Measurements from ENCODE around the gene PCIF1. TPM values are rescaled to one million over a fixed set of nuclear protein-coding genes. Genes with fewer than 3 reads are reported as not detected.

PCIF1 gene
- total and polyA plus RNA-seq, 9 of the 15 experiments (the other 6 are each of a cell fraction or from before 2014, with no cell fraction given), result 5.8 to 29.4 (median 11.3) TPM

DNA sequence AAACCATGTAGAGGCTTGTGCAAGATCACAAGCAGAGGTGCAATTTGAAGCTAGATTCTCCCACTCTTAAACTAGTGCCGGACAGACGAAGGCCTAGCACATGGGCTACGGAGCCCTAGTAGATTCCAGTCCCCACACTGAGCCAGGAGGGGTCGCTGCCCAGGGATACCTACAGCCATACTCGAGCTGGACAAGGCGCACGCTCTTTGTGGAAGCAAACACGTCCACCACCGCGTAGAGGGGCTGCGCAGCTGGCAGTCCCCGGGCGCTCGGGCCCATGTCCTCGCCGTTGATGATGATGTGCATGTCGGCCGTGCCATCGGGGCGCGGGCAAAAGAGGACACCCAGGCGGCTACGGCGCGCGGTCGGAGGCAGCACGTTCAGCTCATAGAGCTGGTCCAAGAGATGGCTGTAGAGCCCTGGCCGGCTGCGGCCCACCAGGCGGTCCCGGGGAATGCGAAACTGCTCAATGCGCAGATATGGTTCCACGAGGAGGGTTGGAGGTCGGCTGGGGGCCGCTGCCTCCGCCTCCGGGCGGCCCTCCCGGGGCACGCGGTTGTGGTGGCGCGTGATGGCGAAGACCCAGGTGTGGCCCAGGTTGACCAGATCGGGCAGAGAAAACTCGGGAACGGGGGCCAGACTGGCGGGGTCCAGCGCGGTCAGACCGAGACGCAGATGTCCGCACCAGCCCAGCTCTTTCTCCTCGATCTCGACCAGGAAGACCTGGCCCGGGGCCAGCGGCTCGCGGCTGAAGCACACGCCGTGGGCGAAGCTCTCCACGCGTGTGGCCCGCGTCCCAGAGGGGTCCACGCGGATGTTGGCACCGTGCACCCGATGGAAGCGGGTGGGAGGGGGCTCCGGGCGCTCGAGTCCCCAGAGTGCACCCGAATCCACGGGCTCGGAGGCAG, 44.2 kb upstream of the PCIF1 start:
- peaks cover 8% of the 10 kb centered on the region; the same call in 1 of the 3 replicates for H3K79me2 ChIP-seq (ENCODE audit: control insufficient read depth, insufficient read depth, low read length)
- peak overlapping the region; percentile 81 for H3K4me2 ChIP-seq (ENCODE audit: insufficient read depth, low read length)
- H4K20me1 ChIP-seq (replicated peaks; ENCODE audit: control insufficient read depth, insufficient read depth, low read length), result no peaks in the 10 kb centered on the region
- no peaks in the 10 kb centered on the region for H3K9me1 ChIP-seq (ENCODE audit: control insufficient read depth, insufficient read depth, low read length)
- FAIRE-seq, result no peak
- H3K9ac ChIP-seq (ENCODE audit: insufficient read depth in 1 of 2, low read depth in 2 of 2, low read length in 2 of 2), result peak overlapping the region; percentile 74 to 94
- ChIA-PET POLR2A (interaction anchor here (0.5 to 1.4 kb wide), 7 partner anchors 9 to 64 kb away, joined by 3 to 11 read pairs (median 4); partner anchors contain the start of gene ZSWIM1), CTCF (ENCODE audit: low intra/inter-chr PET ratio) (interaction anchor here (1.0 to 2.7 kb wide), 2 partner anchors 90 to 92 kb away, joined by 3 to 9 read pairs; no protein-coding TSS in a partner anchor)
- H3K27ac ChIP-seq (ENCODE audit: extremely low read depth, low read depth, low read length), result peak overlapping the region; percentile 74
- H3K27me3 ChIP-seq (ENCODE audit: control insufficient read depth in 2 of 2, insufficient read depth in 2 of 2, low read length in 2 of 2), result no peaks in the 10 kb centered on the region
- intact Hi-C loops (cut with micrococcal nuclease) (loop anchor here (5.0 kb wide), 1 partner anchor 72 kb away; no protein-coding TSS in a partner anchor), in situ Hi-C loops (cut with MboI) (no loop called here)
- H3K9me3 ChIP-seq (replicated peaks; ENCODE audit: control insufficient read depth, insufficient read depth, low read depth, low read length), result no peaks in the 10 kb centered on the region
- peak overlapping the region; percentile 96 for H2AFZ ChIP-seq (ENCODE audit: low read depth, low read length)
- peak in 1 of 4 experiments; percentile 19 for DNase-seq (ENCODE audit: extremely low read depth in 1 of 4, low spot score in 3 of 4)
- 0 out of 3 replicates have a peak, but pooled peaks have one; percentile 8 for ATAC-seq
- TSS peak; percentile 81 for BruUV-seq (replicated peaks)
- WGBS (ENCODE audit: insufficient coverage, low coverage, missing lambda C conversion rate), result 81% methylated on average over 59 of the region's 79 CpGs
- peak overlapping the region; percentile 69 for H3K4me3 ChIP-seq
- H3K4me1 ChIP-seq (replicated peaks in 1 of 2; ENCODE audit: control insufficient read depth in 2 of 2, insufficient read depth in 2 of 2, low read length in 2 of 2), result peaks cover 12 to 40% of the 10 kb centered on the region in 2 experiments
- H3K36me3 ChIP-seq (ENCODE audit: control insufficient read depth, insufficient read depth, low read length), result peaks cover 36% of the 10 kb centered on the region; the same call in 2 of the 3 replicates
- TF ChIP-seq MAFF (IDR thresholded peaks at IDR 0.05; ENCODE audit: low read length) (no peak), YY1 (IDR thresholded peaks at IDR 0.05; ENCODE audit: borderline replicate concordance in 1 of 3, control insufficient read depth in 1 of 3, extremely low read depth in 1 of 3, insufficient read depth in 3 of 3, insufficient read length in 1 of 3, insufficient replicate concordance in 2 of 3, low read depth in 1 of 3, low read length in 2 of 3) (peak in 1 of 3 experiments; percentile 6), NFIC (IDR thresholded peaks at IDR 0.05) (peak; percentile 84), FOXM1 (IDR thresholded peaks at IDR 0.05; ENCODE audit: low read depth) (no peak), FOXM1 (CRISPR knock-in tag; IDR thresholded peaks at IDR 0.05; ENCODE audit: low read depth) (no peak), MITF (IDR thresholded peaks at IDR 0.05) (no peak), NFYB (IDR thresholded peaks at IDR 0.05; ENCODE audit: extremely low read depth, insufficient read length) (no peak), ZNF589 (CRISPR knock-in tag; IDR thresholded peaks at IDR 0.05; ENCODE audit: low read depth) (0 out of 2 replicates have a peak, but pooled peaks have one; percentile 36), HDAC3 (IDR thresholded peaks at IDR 0.05; ENCODE audit: borderline replicate concordance, partially characterized antibody) (no peak), CTCF (IDR thresholded peaks at IDR 0.05 in 2 of 3, conservative IDR thresholded peaks at IDR 0.05 in 1 of 3; ENCODE audit: insufficient read depth in 2 of 3, low read depth in 1 of 3, low read length in 3 of 3) (peak in 1 of 3 experiments; percentile 9; a peak in 1 of 6 replicates), CSDE1 (IDR thresholded peaks at IDR 0.05) (no peak), E2F6 (IDR thresholded peaks at IDR 0.05; ENCODE audit: borderline replicate concordance in 1 of 2, extremely low read depth in 1 of 2, insufficient read depth in 1 of 2, insufficient read length in 1 of 2, low read depth in 1 of 2, low read length in 1 of 2, poor library complexity in 1 of 2, severe bottlenecking in 1 of 2) (peak in 1 of 2 experiments; percentile 28), NCOR1 (IDR thresholded peaks at IDR 0.05) (no peak), RHOXF2B (CRISPR knock-in tag; conservative IDR thresholded peaks at IDR 0.05) (no peak), ZNF766 (CRISPR knock-in tag; conservative IDR thresholded peaks at IDR 0.05) (no peak)

Measured in K562 (cell line).